Cardiac muscle cell (in vitro differentiated cells and primary cell): ENCODE measurements around the gene GPR52. TPM values are rescaled to one million over a fixed set of nuclear protein-coding genes. Genes with fewer than 3 reads are reported as not detected.

Experiments used
- DNase-seq, 2 donors: peaks; one replicate each; pipeline versions ENCODE4 v3.0.0 to v3.0.0-alpha.2; 2010 to 2017; ENCODE audit warnings: low read depth in 1 of 2, low spot score in 1 of 2
- H3K27ac ChIP-seq: fragments of 200-600 bp; sonication (generic); 2 replicates; pipeline ENCODE4 v1.5.1; 2016
- H3K27me3 ChIP-seq: fragments of 200-600 bp; sonication (generic); 2 replicates; pipeline ENCODE4 v1.6.0; 2016; ENCODE audit warnings: control low read depth
- H3K36me3 ChIP-seq: fragments of 200-600 bp; sonication (generic); 2 replicates; pipeline ENCODE4 v1.5.1; 2016; ENCODE audit warnings: control low read depth
- H3K4me1 ChIP-seq: fragments of 200-600 bp; sonication (generic); 2 replicates; pipeline ENCODE4 v1.8.1; 2017; ENCODE audit warnings: low read depth, mild to moderate bottlenecking, mixed run types
- H3K4me3 ChIP-seq: fragments of 200-600 bp; sonication (generic); 2 replicates; pipeline ENCODE4 v1.5.1; 2016; ENCODE audit warnings: mild to moderate bottlenecking
- H3K9me3 ChIP-seq: fragments of 200-600 bp; sonication (generic); 2 replicates; pipeline ENCODE4 v1.5.1; 2017; ENCODE audit warnings: low read depth, mild to moderate bottlenecking, control low read depth
- CTCF ChIP-seq: IDR thresholded peaks from 2 replicates; pipeline ENCODE4 v1.5.1; 2012; ENCODE audit warnings: low read depth, mild to moderate bottlenecking, low read length
- polyA plus RNA-seq: library from polyadenylated mRNA; unstranded; fragments of >200 nt; fragmentation: Nextera tagmentation; extraction: Ambion mirVana; gene quantifications from 2 replicates; pipeline ENCODE4 v1.2.1, GENCODE V29; 2016
- total RNA-seq: library from RNA; depleted of rRNA; stranded (reverse); fragments of >200 nt; gene quantifications from 2 replicates; pipeline ENCODE4 v1.2.3, GENCODE V29; 2016

GPR52 gene
- total and polyA plus RNA-seq, 2 experiments from 2014 or later = 1.9 TPM; not detected in 1

DNA sequence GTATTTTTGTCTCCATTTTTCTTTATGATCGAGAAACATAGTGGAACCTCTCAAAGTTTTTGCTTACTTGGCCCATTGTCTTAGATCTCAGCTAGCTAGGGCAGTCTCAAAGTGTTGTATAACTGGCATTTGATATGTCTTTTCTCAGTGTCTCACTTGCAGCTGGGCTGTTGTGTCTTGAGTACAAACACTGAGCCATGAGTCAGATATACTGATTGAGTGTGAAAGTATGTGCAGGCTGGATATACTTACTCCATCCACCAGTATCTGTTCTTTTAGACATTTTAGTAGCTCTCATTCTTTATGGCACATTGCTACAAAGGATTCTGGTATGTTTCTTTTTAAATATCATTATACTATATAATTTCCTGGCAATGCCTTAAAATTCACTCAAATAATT, 14.3 kb upstream of the GPR52 start:
- Histone ChIP-seq H3K9me3 (no peaks in the 10 kb centered on the region), H3K4me3 (no peak overlapping the region), H3K4me1 (no peaks in the 10 kb centered on the region), H3K27me3 (no peaks in the 10 kb centered on the region), H3K36me3 (no peaks in the 10 kb centered on the region), H3K27ac (no peak overlapping the region)
- peak in 1 of 2 donors; percentile 14 for DNase-seq
- TF ChIP-seq CTCF = no peak

- H3K36me3 ChIP-seq = no peaks in the 10 kb centered on the region
- H3K4me3 ChIP-seq = no peak overlapping the region
- DNase-seq = no peak
- no peaks in the 10 kb centered on the region for H3K27me3 ChIP-seq
- TF ChIP-seq CTCF = no peak
- H3K9me3 ChIP-seq = no peaks in the 10 kb centered on the region
- no peak overlapping the region for H3K27ac ChIP-seq
- no peaks in the 10 kb centered on the region for H3K4me1 ChIP-seq
Measured at GRCh38 chr1:174445351-174445750, 2.4 kb upstream of the GPR52 start.

- H3K4me3 ChIP-seq = no peak overlapping the region
- no peaks in the 10 kb centered on the region for H3K4me1 ChIP-seq
- TF ChIP-seq CTCF = no peak
- no peaks in the 10 kb centered on the region for H3K9me3 ChIP-seq
- no peak for DNase-seq
- no peaks in the 10 kb centered on the region for H3K36me3 ChIP-seq
- H3K27ac ChIP-seq = no peak overlapping the region
- no peaks in the 10 kb centered on the region for H3K27me3 ChIP-seq
Measured at GRCh38 chr1:174445817-174446216, 1.9 kb upstream of the GPR52 start.

GRCh38 chr1:174448531-174448883, 743 bp downstream of the GPR52 start:
- no peaks in the 10 kb centered on the region for H3K36me3 ChIP-seq
- no peaks in the 10 kb centered on the region for H3K4me1 ChIP-seq
- no peak for TF ChIP-seq CTCF
- no peaks in the 10 kb centered on the region for H3K27me3 ChIP-seq
- no peaks in the 10 kb centered on the region for H3K9me3 ChIP-seq
- H3K27ac ChIP-seq = no peak overlapping the region
- H3K4me3 ChIP-seq = no peak overlapping the region
- no peak for DNase-seq

DNA sequence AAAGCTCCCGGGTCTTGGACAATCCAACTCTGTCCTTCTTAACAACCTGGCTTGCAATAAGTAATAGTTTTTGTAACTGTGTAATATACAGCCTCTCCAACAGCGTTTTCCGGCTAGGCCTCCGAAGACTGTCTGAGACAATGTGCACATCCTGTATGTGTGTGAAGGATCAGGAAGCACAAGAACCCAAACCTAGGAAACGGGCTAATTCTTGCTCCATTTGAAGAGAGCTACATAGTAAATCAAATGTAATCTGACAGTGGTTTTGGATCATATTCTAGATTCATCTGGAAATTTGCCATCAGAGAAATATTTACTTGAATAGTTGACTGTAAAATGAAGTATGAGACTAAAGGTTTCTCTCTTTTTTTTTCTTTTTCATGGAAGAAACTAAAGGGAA, 1.2 kb downstream of the GPR52 start:
- Histone ChIP-seq H3K4me3 (no peak overlapping the region), H3K4me1 (no peaks in the 10 kb centered on the region), H3K9me3 (no peaks in the 10 kb centered on the region), H3K27me3 (no peaks in the 10 kb centered on the region), H3K36me3 (no peaks in the 10 kb centered on the region), H3K27ac (no peak overlapping the region)
- no peak for TF ChIP-seq CTCF
- DNase-seq = peak in 1 of 2 donors; percentile 6

- no peaks in the 10 kb centered on the region for H3K36me3 ChIP-seq
- no peak overlapping the region for H3K4me3 ChIP-seq
- no peaks in the 10 kb centered on the region for H3K9me3 ChIP-seq
- H3K27ac ChIP-seq = no peak overlapping the region
- DNase-seq = no peak
- TF ChIP-seq CTCF = no peak
- peaks cover 3% of the 10 kb centered on the region for H3K4me1 ChIP-seq
- no peaks in the 10 kb centered on the region for H3K27me3 ChIP-seq
Measured at GRCh38 chr1:174451408-174451807, 3.6 kb downstream of the GPR52 start.
